Neutrophil (primary cell): ENCODE results near the gene PDE6A.

Source experiments
- H3K27ac ChIP-seq: fragments of 200-600 bp; sonication (generic); 2 replicates; pipeline ENCODE4 v1.5.1; 2016; ENCODE audit warnings: mild to moderate bottlenecking, moderate library complexity
- H3K27me3 ChIP-seq: fragments of 200-600 bp; sonication (generic); 2 replicates; pipeline ENCODE4 v1.6.0; 2016; ENCODE audit warnings: mild to moderate bottlenecking
- H3K36me3 ChIP-seq: fragments of 200-600 bp; sonication (generic); 2 replicates; pipeline ENCODE4 v1.5.1; 2017
- H3K4me1 ChIP-seq, 2 experiments: fragments of 200-600 bp in 1 of 2; sonication (generic) in 1 of 2; 1 replicate in 1 of 2; 2 replicates in 1 of 2; pipeline versions ENCODE4 v1.5.1 to v1.6.1; 2013 to 2016; ENCODE audit warnings: low read depth in 1 of 2, low read length in 1 of 2, mild to moderate bottlenecking in 1 of 2, moderate library complexity in 1 of 2; ENCODE audit not compliant: control insufficient read depth in 1 of 2, insufficient read depth in 1 of 2
- H3K4me3 ChIP-seq, 2 experiments: fragments of 200-600 bp in 1 of 2; sonication (generic) in 1 of 2; 1 replicate in 1 of 2; 2 replicates in 1 of 2; pipeline ENCODE4 v1.5.1; 2013 to 2016; ENCODE audit warnings: low read depth in 1 of 2, low read length in 1 of 2, mild to moderate bottlenecking in 1 of 2, moderate library complexity in 1 of 2
- H3K9me3 ChIP-seq: fragments of 200-600 bp; sonication (generic); 2 replicates; pipeline ENCODE4 v1.5.1; 2016
- TF ChIP-seq, protein P1 (sequence below): fragments of 200-600 bp; sonication (generic); IDR thresholded peaks from 2 replicates; pipeline ENCODE4 v1.5.1; 2016; ENCODE audit warnings: antibody characterized with exemption

PDE6A gene

DNA sequence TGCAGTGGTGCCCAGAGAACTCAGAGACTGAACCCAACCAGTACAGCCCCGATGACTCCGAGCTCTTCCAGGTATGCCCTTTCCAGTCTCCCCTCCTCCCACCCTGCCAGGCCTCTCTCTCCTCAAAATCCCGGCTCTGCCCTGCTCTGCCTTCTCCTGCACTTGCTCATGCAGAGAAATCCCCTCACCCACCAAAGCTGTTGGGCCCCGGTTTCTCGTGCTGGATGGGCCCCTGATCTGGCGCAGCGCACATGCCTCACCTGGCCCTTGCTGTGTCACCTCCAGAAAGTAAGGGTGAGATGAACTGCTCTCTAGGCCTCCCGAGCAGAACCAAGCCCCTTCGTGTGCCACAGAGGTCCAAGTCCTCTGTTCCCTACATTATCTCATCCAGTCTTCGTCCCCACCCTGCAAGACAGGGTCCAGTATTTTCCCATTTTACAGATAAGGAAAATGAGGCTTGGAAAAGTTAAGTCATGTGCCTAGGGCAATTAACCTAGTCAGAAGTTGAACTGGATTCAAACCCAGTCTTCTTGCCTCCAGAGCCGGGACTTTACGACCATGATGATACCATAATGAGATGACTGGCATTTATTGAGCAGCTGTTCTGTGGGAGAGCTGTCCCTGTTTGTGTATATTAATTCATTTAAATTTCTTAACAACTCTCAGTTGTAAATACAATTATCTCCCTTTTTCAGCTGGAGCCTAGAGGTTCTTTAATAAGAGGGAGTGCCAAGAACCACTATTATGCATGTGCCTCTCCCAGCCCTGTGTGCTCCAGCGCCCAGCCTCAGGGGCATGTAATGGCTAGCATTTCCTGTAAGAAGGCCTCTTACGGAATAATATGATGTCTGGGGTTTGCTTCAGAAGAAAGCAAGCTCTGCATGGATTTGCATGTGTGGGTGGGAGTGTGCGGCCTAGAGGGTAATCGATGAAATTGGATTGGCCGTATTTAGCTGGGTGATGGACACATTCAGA, 123.8 kb downstream of the PDE6A start:
- Histone ChIP-seq H3K4me1 (no peaks in the 10 kb centered on the region), H3K9me3 (no peaks in the 10 kb centered on the region), H3K27ac (no peak overlapping the region), H3K36me3 (no peaks in the 10 kb centered on the region), H3K4me3 (no peak overlapping the region), H3K27me3 (no peaks in the 10 kb centered on the region)
- TF ChIP-seq, protein P1, sequence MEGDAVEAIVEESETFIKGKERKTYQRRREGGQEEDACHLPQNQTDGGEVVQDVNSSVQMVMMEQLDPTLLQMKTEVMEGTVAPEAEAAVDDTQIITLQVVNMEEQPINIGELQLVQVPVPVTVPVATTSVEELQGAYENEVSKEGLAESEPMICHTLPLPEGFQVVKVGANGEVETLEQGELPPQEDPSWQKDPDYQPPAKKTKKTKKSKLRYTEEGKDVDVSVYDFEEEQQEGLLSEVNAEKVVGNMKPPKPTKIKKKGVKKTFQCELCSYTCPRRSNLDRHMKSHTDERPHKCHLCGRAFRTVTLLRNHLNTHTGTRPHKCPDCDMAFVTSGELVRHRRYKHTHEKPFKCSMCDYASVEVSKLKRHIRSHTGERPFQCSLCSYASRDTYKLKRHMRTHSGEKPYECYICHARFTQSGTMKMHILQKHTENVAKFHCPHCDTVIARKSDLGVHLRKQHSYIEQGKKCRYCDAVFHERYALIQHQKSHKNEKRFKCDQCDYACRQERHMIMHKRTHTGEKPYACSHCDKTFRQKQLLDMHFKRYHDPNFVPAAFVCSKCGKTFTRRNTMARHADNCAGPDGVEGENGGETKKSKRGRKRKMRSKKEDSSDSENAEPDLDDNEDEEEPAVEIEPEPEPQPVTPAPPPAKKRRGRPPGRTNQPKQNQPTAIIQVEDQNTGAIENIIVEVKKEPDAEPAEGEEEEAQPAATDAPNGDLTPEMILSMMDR: no peak

DNA sequence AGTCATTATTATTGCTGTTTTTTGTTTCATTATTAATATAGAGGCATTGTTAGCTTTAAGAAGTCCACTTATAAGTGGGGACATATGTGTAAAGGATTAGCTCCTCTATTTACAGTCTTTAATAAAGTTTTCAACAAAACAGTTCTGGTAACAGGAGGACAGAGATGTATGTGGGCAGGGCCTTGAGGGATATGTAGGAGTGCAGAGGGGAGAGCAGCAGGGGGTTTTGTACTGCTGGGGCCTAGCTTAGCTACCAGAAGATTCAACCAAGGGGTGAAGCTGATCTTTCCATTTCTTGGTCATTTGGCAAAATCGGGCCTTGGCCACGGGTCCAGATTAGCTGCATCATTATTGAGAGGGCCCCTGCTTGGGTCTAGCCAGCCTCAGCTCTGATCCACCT, 124.6 kb downstream of the PDE6A start:
- TF ChIP-seq, protein P1: no peak
- H3K36me3 ChIP-seq: no peaks in the 10 kb centered on the region
- H3K9me3 ChIP-seq: no peaks in the 10 kb centered on the region
- no peak overlapping the region for H3K27ac ChIP-seq
- no peaks in the 10 kb centered on the region for H3K27me3 ChIP-seq
- no peaks in the 10 kb centered on the region for H3K4me1 ChIP-seq
- H3K4me3 ChIP-seq: no peak overlapping the region

DNA sequence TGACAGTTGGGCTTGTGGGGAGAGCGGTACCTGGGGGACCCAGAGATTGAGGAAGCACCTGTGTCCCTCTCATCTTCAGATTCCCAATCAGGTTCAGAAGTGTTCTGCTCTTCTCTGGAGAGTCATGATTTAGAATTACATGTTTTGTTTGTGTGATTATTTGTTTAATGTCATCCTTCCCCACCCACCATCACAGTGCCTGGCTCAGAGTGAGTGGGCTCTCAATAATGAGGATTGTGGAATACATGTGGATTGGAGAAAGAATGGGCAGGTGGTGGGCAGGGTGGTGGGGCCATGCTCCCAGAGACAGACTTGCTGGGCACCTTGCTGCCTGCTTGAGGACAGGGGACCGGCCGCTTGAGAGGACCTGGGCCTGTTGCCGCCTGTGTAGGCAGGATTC, 126.5 kb downstream of the PDE6A start:
- Histone ChIP-seq H3K27me3 (no peaks in the 10 kb centered on the region), H3K9me3 (no peaks in the 10 kb centered on the region), H3K36me3 (no peaks in the 10 kb centered on the region), H3K4me3 (no peak overlapping the region), H3K4me1 (no peaks in the 10 kb centered on the region), H3K27ac (no peak overlapping the region)
- TF ChIP-seq, protein P1: no peak

DNA sequence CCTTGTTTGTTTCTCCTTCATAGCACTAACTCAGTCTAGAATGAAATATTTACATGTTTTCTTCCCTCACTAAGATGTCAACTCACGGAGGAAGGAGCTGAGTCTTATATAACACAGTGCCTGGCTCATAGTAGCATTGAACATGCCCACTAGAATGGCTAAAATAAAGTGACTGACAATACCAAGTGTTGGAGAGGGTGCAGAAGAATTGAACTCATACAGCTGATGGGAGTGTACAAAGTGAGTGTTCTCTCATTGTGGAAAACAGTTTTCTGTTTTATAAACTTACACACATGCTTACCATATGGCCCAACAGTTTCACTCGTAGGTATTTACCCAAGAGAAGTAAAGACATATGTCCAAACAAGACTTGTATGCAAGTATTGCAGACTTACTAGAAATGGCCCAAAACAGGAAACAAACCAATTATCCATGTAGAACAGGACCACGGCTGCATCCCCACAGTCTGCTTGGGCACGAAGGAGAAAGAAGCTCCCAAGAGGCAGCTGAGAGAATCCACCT, 127.0 kb downstream of the PDE6A start:
- Histone ChIP-seq H3K27ac (no peak overlapping the region), H3K4me3 (no peak overlapping the region), H3K36me3 (no peaks in the 10 kb centered on the region), H3K27me3 (no peaks in the 10 kb centered on the region), H3K9me3 (no peaks in the 10 kb centered on the region), H3K4me1 (no peaks in the 10 kb centered on the region)
- TF ChIP-seq, protein P1: no peak

DNA sequence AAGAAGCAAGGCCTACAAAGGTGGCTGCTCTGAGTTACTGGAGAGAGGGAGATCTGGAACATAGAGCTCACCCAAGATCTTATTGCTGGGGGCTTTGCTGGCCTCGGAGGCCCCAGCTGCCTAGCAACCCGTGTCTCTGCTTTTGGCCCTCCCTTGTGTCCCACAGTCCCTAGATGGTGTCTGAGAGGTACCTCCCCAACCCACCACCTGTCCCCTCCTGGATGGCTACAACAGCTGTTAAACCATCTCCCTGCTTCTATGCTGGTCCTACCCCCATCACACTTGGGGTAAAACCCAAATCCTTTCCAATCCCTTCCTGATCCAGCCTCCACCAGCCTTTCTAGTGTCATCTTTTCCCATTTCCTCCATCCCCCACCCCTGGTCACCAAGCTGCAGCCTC, 127.9 kb downstream of the PDE6A start:
- no peak overlapping the region for H3K27ac ChIP-seq
- H3K9me3 ChIP-seq: no peaks in the 10 kb centered on the region
- H3K4me1 ChIP-seq: no peaks in the 10 kb centered on the region
- TF ChIP-seq, protein P1: no peak
- H3K36me3 ChIP-seq: no peaks in the 10 kb centered on the region
- no peak overlapping the region for H3K4me3 ChIP-seq
- no peaks in the 10 kb centered on the region for H3K27me3 ChIP-seq
